ENCODE data around the gene SLC24A4.
A peak's percentile ranks its signal among the peaks of the same experiment; 100 is the strongest.

The SLC24A4 gene

GRCh38 chr14:92506231-92506630, 183.3 kb downstream of the SLC24A4 start:
- no peak for DNase-seq

GRCh38 chr14:92507174-92507768, 184.3 kb downstream of the SLC24A4 start:
- DNase-seq, result peak in 1 of 2 donors; percentile 50

- no peak for DNase-seq
Observed at GRCh38 chr14:92510972-92511371, 188.0 kb downstream of the SLC24A4 start.

DNA sequence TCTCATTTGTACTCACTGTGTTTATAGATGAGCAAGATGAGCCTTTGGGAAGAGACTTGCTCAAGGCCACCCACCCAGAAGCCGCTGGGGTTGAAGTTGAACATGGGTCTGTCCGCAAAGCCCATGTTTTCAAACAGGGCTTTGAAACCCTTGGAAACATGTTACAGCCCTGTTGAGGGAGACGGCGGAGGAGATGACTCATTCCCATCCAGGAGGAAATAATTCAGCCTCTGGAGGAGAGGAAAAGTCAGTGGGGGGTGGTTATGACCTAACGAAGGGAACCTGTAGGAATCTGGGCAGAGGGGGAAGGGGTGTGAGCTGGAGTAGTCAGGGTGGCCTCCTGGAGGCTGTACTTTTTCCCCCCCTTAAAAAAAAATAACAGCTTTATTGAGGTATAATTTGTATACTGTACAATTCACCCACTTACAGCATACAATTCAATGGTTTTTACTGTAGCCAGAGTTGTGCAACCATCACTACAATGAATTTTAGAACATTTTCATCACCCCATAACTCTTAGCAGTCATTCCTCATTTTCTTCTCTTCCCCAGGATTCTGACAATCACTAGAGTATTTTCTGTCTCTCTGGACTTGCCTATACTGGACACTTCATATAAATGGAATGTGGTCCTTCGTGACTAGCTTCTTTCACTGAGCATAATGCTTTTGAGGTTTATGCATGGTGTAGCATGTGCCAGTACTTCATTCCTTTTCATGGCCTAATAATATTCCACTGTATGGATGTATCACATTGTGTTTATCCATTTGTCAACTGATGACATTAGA, 188.7 kb downstream of the SLC24A4 start:
- no peak for DNase-seq

DNA sequence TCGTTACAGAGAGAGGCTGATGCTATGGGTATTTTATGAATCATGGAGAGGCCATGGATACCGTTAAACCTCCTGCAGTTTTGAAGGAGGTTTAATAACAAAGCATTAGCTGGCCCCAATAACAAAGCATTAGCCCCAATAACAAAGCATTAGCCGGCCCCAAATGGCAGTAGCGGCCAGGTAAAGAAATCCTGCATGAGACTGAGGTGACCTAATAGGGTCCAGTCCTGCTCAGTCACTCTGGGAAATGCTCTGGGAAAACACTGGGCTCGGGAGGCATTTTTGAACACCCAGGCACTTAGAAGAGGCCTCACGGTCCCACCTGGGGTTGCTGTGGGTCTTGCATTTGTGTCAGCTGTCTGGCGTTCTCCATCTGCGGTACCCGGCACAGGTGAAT, 189.8 kb downstream of the SLC24A4 start:
- no peak for DNase-seq

DNA sequence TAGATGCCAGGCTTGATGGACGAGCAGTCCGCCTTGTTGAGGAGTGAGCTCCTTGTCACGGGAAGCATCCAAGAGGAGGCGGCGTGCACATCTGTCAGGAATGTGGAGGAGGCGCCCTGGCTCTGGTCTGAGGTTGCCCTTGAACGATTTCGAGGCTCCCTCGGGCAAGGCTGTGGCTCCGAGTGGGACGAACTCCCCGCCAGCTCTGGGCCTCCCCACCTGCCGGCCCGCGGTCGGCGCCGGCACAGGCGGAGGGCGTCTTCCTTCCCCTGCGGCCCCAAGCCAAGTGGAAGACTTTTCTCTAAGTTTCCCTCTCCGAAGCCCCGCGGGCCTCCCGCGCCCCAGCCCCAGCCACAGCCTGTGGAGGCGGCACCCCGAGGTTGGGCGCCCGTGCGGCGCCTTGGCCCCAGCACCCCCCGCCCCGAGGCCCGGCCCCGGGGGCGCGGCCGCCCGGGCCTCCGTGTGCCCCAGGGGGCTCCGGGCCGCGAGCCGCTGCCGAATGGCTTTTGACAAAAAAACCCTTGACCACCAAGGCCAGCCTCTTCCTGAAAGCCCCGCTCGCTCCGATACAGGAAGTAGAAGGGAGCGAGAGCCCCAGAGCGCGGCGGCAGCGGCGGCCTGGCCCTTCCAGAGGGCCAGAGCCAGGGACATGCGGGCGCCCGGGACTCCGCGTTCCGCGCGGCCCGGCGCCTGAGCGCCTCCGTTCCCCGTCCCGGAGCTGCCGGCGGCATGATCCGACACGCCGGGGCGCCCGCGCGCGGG, 190.4 kb downstream of the SLC24A4 start, which contains the start of gene RIN3:
Gene RIN3, plus strand, starts transcription at position 578 of the 762 bp plus-strand sequence. Its CDS starts 152 bp downstream, at position 730.
- peak; percentile 47 to 57 for DNase-seq

GRCh38 chr14:92513966-92514843, 191.2 kb downstream of the SLC24A4 start:
- DNase-seq, result no peak

DNA sequence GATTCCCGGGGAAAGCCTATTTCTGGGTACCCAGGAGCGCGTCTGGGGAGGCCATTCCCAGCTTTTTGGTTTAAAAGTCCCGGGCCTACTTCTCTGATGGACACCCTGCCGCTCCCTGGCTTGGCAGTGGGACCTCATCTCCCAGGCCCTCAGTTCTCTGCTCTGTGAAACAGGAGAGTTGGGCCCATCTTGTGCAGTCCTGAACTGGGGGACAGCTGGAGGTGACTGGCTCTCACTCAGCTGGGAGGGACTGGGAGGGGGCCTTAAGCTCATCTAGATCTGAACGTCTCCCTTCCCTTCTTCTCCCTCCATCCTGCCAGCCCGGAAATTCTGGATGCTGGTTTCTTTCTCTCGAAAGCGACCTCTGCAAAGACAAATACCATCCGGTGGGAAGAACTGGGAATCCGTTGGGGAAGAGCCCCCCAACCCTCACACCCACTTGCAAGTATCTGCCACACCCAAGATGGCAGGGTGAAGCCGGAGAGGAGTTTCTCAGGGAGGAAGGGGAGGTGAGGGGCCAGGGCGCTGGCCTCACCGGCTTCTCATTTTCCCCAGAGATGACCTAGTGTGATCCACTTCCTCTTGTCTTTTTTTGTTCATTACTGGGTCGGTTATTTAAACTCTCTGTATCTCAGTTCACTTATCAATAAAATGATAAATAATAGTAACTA, 192.0 kb downstream of the SLC24A4 start:
- no peak for DNase-seq

- no peak for DNase-seq
Observed at GRCh38 chr14:92515546-92516343, 192.8 kb downstream of the SLC24A4 start.

DNA sequence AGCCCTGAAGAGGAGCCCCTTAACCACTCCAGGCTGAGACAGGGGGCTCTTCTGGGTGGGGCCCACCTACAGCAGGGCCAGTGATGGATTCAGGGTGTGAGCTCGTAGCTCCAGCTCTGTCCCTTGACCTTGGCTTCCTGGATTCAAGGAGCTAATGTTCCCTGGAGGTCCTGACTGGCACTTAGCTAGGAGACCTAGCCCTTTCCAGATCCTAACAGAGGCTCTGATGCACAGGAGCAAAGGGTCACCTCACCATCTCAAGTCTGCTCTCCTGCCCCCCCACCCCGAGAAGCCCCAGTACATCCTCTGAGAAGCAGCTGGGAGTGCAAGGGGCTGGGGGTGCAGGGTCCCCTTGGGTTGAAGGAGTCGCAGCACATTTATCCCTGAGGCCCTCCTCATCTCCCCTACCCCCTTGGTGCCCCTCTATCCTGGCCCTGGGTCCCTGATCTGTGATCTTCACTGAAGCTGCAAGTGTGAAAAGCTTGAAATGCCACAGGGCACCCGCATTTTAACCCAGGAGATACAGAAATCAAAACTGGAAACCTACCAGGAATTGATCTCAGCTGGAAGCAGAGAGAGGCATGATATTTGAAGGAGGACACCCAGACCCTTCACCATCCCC, 193.5 kb downstream of the SLC24A4 start:
- no peak for DNase-seq

DNA sequence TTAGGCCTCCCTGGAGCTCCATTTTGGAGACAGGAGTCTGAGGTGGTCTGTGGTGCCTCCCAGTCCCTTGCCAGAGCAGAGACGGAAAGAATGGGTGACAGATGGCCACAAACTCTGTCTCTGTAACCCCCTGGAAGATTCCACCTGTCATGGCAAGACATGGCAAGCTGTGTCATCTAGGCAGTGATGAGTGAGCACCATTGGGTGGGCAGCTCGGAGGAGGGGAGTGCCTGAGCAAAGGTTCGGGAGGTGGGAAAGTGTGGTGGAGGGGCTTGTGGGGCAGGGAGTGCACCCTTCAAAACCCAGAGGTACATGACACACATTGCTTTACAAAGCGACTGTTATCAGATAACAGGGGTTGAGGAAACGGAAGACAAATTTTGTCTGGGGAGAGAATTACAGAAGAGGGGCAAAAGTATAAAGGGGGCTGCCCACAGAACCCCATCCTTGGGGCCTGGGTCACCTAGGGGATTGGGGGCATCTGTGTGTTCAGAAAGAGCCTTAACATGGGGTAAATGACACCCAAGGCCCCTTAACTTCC, 194.1 kb downstream of the SLC24A4 start:
- DNase-seq, result no peak

DNA sequence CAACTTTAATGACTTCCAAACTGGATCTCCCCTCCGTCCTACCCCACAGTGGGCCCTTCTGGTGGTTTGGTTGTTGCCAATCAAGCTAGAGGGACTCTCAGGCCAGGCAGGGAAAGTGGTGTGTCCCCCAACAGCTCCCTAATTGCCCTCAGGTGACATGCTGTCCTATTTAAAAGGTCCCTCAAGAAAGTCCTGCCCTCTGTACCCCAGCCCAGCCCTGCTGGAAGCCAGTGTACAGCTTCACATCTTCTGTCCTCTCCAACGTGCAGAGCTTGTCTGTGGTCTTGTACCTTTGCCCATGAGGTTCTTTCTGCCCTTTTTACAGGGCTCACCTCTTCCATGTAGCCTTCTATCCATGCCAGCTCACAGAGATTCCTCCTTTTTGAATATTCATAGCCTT, 194.8 kb downstream of the SLC24A4 start:
- no peak for DNase-seq

DNA sequence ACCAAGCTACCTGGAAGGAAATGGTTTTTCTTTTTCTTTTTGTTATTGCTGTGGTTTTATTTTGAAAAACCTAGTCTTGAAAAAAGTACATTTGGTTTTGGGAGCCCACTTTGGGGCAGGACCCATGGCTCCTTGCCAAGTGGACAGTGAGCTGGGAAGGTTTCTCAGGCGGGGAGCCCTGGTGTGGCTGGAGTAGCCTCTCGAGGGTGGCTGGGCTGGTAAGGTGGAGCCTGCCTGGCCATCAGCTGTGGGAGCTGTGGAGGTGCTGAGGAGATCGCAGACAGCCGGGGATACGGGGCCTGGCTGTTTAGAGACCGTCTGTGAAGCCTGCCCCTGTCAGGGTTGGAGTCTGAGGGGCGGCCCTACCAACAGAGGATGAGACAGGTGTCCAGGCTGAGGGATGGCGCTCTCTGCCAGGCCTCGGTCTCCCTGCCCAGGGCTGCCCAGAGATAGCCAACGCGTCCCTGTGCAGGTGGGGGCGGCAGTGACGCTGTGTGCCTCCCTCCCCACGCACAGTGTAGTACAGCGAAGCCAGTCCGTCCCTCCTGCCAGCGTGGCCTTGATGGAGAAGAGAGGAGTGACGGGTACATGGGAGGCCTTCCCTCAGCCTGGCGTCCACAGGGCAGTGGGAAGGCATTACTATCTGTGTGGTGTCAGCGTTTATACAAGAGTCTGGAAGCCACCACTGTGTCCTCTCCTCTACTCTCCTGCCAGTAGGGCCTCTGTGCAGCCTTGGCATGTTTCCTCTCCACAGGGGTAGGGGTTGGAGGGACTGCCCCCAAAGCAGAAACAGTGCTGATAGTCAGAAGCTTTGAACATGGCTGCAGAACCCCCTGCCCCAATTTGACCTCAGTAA, 196.5 kb downstream of the SLC24A4 start:
- no peak for DNase-seq

- peak in 1 of 2 donors; percentile 53 for DNase-seq
Observed at GRCh38 chr14:92520102-92521057, 197.4 kb downstream of the SLC24A4 start.

- DNase-seq, result no peak
Observed at GRCh38 chr14:92521058-92521415, 198.1 kb downstream of the SLC24A4 start.

GRCh38 chr14:92523752-92524151, 200.8 kb downstream of the SLC24A4 start:
- DNase-seq, result no peak

DNA sequence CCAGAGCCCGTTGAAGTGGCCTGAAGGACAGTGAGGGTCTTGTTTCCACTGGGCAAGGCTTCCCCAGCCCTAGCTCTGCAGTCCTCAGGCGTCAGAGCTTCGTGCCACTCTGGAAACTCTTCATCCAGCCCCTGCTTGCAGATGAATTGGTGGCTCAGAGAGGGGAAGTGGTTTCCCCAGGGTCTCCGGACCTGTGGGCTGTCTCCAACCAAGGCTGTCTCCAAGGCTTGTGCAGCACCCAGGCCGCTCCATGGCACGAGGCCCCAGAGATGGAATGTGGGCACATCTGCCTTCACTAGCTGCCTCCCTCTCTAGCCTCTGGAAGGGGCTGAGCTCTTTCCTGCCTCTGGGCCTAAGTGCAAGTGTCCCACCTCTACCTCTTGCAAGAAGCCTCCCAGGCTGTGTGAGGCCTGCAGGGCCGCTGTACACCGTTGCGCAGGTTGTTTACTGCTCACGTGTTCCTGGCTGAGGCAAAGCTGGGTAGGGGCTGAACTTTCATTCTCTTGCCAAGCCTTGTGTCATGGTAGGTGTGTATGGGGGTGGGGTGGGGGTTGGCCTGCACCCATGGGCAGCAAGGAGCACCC, 201.7 kb downstream of the SLC24A4 start:
- no peak for DNase-seq
